Measurements from ENCODE around the gene FARS2.
A peak's percentile ranks its signal among the peaks of the same experiment; 100 is the strongest.

Gene FARS2

GRCh38 chr6:5439749-5440148, 178.4 kb downstream of the FARS2 start:
- no peak for DNase-seq

- no peak for DNase-seq
Observed at GRCh38 chr6:5442319-5442718, 181.0 kb downstream of the FARS2 start.

GRCh38 chr6:5442916-5443315, 181.6 kb downstream of the FARS2 start:
- DNase-seq, result no peak

GRCh38 chr6:5443491-5443890, 182.2 kb downstream of the FARS2 start:
- no peak for DNase-seq

GRCh38 chr6:5446362-5447075, 185.2 kb downstream of the FARS2 start:
- no peak for DNase-seq

GRCh38 chr6:5447921-5448320, 186.6 kb downstream of the FARS2 start:
- DNase-seq, result no peak

GRCh38 chr6:5450073-5450472, 188.8 kb downstream of the FARS2 start:
- no peak for DNase-seq

GRCh38 chr6:5453546-5453945, 192.2 kb downstream of the FARS2 start:
- DNase-seq, result no peak

GRCh38 chr6:5455142-5455541, 193.8 kb downstream of the FARS2 start:
- DNase-seq, result no peak

- no peak for DNase-seq
Observed at GRCh38 chr6:5457041-5457440, 195.7 kb downstream of the FARS2 start.

- DNase-seq, result no peak
Observed at GRCh38 chr6:5457983-5458683, 196.8 kb downstream of the FARS2 start.

GRCh38 chr6:5459346-5459745, 198.0 kb downstream of the FARS2 start:
- no peak for DNase-seq

GRCh38 chr6:5461365-5461764, 200.1 kb downstream of the FARS2 start:
- no peak for DNase-seq

GRCh38 chr6:5462856-5463255, 201.5 kb downstream of the FARS2 start:
- no peak for DNase-seq

- DNase-seq, result no peak
Observed at GRCh38 chr6:5463690-5464089, 202.4 kb downstream of the FARS2 start.

- DNase-seq, result no peak
Observed at GRCh38 chr6:5464099-5464885, 203.0 kb downstream of the FARS2 start.

GRCh38 chr6:5466281-5467136, 205.2 kb downstream of the FARS2 start:
- no peak for DNase-seq

- no peak for DNase-seq
Observed at GRCh38 chr6:5468586-5468985, 207.3 kb downstream of the FARS2 start.

- no peak for DNase-seq
Observed at GRCh38 chr6:5469101-5469846, 208.0 kb downstream of the FARS2 start.

- DNase-seq, result peak; percentile 73
Observed at GRCh38 chr6:5471044-5471443, 209.7 kb downstream of the FARS2 start.

- DNase-seq, result no peak
Observed at GRCh38 chr6:5471637-5472398, 210.5 kb downstream of the FARS2 start.
